ENCODE results near the gene MBP. TPM values are rescaled to one million over a fixed set of nuclear protein-coding genes. Genes with fewer than 3 reads are reported as not detected.

The MBP gene
- polyA plus RNA-seq, 1 experiment: 5.3 TPM

- DNase-seq (ENCODE audit: low read depth, low spot score): no peak
- Histone ChIP-seq H3K27ac (ENCODE audit: low read depth, low read length) (no peak overlapping the region), H3K9me3 (ENCODE audit: control insufficient read depth, insufficient read depth, low read length) (no peaks in the 10 kb centered on the region; the same call in 1 of the 2 replicates), H3K4me3 (ENCODE audit: low read depth, low read length) (no peak overlapping the region), H3K27me3 (ENCODE audit: control insufficient read depth, insufficient read depth, low read length) (peaks cover 13% of the 10 kb centered on the region)
- ChIA-PET CTCF (interaction anchor here (0.5 to 6.4 kb wide), 52 partner anchors 10 to 621 kb away, joined by 3 to 104 read pairs (median 5); no protein-coding TSS in a partner anchor), POLR2A (no interaction called here)
- TF ChIP-seq CTCF (IDR thresholded peaks at IDR 0.05; ENCODE audit: low read depth, low read length): no peak
These were observed 131.5 kb downstream of the MBP start for GRCh38 chr18:77001041-77001440.

GRCh38 chr18:77000527-77000926 is 132.1 kb downstream of the MBP start:
- Histone ChIP-seq H3K4me3 (ENCODE audit: low read depth, low read length) (no peak overlapping the region), H3K27me3 (ENCODE audit: control insufficient read depth, insufficient read depth, low read length) (peaks cover 13% of the 10 kb centered on the region), H3K27ac (ENCODE audit: low read depth, low read length) (no peak overlapping the region), H3K9me3 (ENCODE audit: control insufficient read depth, insufficient read depth, low read length) (no peaks in the 10 kb centered on the region; the same call in 1 of the 2 replicates)
- ChIA-PET CTCF (interaction anchor here (0.5 to 6.4 kb wide), 58 partner anchors 10 to 817 kb away, joined by 3 to 104 read pairs (median 4); no protein-coding TSS in a partner anchor), POLR2A (no interaction called here)
- DNase-seq (ENCODE audit: low read depth, low spot score): no peak
- peak; percentile 100 for TF ChIP-seq CTCF (IDR thresholded peaks at IDR 0.05; ENCODE audit: low read depth, low read length)

GRCh38 chr18:76999077-76999476 is 133.5 kb downstream of the MBP start:
- Histone ChIP-seq H3K27me3 (ENCODE audit: control insufficient read depth, insufficient read depth, low read length) (peaks cover 9% of the 10 kb centered on the region), H3K27ac (ENCODE audit: low read depth, low read length) (no peak overlapping the region), H3K9me3 (ENCODE audit: control insufficient read depth, insufficient read depth, low read length) (no peaks in the 10 kb centered on the region; the same call in 1 of the 2 replicates), H3K4me3 (ENCODE audit: low read depth, low read length) (no peak overlapping the region)
- POLR2A ChIA-PET: no interaction called here
- DNase-seq (ENCODE audit: low read depth, low spot score): no peak
- CTCF ChIA-PET: interaction anchor here (0.6 to 6.4 kb wide), 16 partner anchors 12 to 632 kb away, joined by 4 to 104 read pairs (median 11); no protein-coding TSS in a partner anchor
- no peak for TF ChIP-seq CTCF (IDR thresholded peaks at IDR 0.05; ENCODE audit: low read depth, low read length)

GRCh38 chr18:76997951-76998808 is 134.4 kb downstream of the MBP start:
- H3K27me3 ChIP-seq (ENCODE audit: control insufficient read depth, insufficient read depth, low read length): peaks cover 14% of the 10 kb centered on the region
- ChIA-PET POLR2A (no interaction called here), CTCF (interaction anchor here (0.6 to 6.4 kb wide), 8 partner anchors 13 to 631 kb away, joined by 4 to 69 read pairs (median 8); no protein-coding TSS in a partner anchor)
- no peaks in the 10 kb centered on the region; the same call in 1 of the 2 replicates for H3K9me3 ChIP-seq (ENCODE audit: control insufficient read depth, insufficient read depth, low read length)
- no peak for DNase-seq (ENCODE audit: low read depth, low spot score)
- H3K4me3 ChIP-seq (ENCODE audit: low read depth, low read length): no peak overlapping the region
- TF ChIP-seq CTCF (IDR thresholded peaks at IDR 0.05; ENCODE audit: low read depth, low read length): no peak
- H3K27ac ChIP-seq (ENCODE audit: low read depth, low read length): no peak overlapping the region

- POLR2A ChIA-PET: no interaction called here
These were observed 136.2 kb downstream of the MBP start for GRCh38 chr18:76996429-76996828.

More at GRCh38 chr18:76996429-76996828, 136.2 kb downstream of the MBP start:
- H3K27me3 ChIP-seq (ENCODE audit: control insufficient read depth, insufficient read depth, low read length): peaks cover 19% of the 10 kb centered on the region
- no peaks in the 10 kb centered on the region; the same call in 1 of the 2 replicates for H3K9me3 ChIP-seq (ENCODE audit: control insufficient read depth, insufficient read depth, low read length)
- no peak overlapping the region for H3K4me3 ChIP-seq (ENCODE audit: low read depth, low read length)
- no peak overlapping the region for H3K27ac ChIP-seq (ENCODE audit: low read depth, low read length)
- CTCF ChIA-PET: interaction anchor here (0.6 to 6.4 kb wide), 8 partner anchors 13 to 216 kb away, joined by 3 to 69 read pairs (median 4); no protein-coding TSS in a partner anchor
- no peak for TF ChIP-seq CTCF (IDR thresholded peaks at IDR 0.05; ENCODE audit: low read depth, low read length)
- no peak for DNase-seq (ENCODE audit: low read depth, low spot score)

Measured in AG04450 (cell line).